Superior temporal gyrus (tissue), 1 donor: ENCODE data around the gene CCNK.

Experiments used
- DNase-seq: peaks from one replicate; pipeline ENCODE4 v3.0.0-alpha.2; 2016; ENCODE audit errors: extremely low spot score

Gene CCNK

DNA sequence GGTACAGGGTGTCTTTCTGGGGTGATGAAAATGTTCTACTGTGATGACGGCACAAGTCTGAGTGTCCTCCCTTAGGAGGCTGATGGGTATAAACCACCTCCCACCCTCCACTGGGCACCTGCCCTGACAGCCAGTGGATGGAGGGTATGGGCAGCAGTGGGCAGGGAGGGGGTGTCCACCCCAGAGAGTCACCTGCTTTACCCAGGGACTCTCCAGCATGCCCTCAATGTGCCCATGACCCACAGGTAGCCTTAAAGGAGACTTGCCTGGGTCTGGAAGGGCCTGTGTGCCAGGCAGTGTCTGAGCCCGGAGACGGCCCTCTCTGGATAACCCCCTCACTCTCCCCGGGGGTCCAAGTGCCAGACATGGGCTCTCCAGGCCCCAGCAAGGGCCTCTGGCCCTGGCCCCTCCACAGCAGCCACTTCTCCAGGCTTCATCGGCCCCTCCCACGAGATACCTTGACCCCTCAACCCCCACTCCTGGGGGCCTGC lies 38.8 kb downstream of the CCNK start:
- no peak for DNase-seq

DNA sequence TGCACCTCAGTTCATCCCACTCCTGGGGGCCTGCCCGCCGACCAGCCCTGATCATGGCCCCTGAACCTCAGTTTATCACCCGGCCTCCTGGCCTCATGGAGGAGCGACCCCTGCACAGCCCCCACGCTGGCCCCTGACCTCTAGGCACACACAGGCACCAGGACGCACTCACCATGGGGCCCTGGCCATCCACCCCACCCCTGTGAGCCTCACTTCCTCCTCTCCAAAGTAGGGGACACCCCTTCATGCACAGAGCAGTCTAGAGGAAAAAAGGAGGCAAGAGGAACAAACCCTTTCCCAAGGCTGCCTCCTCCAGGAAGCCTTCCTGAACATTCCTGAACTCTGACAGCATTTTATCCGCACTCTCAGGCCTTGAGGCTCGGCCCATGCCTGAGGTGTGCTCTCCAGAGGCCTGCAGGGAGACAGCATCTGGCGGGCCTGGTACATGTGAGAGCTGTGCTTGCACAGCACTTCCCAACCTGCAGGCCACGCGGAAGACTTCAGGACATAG lies 39.4 kb downstream of the CCNK start:
- DNase-seq, result no peak

DNA sequence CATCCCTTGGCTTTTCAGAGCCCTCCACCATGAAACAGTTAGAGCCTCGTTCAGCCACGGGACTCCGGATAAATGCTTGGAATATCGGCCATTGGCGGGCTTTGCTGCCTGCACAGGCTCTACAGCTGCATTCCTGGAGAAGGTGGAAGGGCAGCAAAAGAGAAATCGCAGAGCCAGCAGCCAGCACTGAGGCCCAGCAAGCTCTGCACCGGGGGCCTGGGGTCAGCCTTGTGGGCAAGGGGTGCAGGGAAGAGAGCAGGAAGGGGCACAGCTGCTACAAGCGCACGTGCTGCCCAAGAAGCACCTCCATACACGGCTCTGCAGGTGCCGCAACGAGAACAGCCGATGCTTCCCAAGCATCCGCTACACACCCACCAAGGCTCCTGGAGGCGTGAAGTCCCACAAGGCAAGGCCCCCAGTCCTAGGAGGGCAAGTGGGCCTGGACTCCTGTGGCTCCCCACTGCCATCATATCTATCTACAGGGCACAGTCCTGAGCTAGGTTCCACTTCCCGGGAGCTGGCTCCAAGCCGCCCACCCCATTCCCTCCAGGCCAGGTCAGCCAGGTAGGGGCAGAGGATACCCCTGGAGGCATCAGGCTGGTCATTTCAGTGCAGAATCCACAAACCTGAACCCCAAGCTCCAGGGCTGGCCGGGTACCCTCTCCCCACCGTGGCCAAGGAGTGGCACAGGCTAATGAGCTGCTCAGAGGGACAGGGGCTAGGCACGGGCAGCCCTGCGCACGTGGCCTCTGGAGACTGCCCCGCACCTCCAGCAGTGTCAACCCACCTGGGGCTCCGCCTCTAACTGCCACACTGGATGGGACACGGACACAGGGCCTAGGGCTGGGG lies 40.2 kb downstream of the CCNK start:
- no peak for DNase-seq

DNA sequence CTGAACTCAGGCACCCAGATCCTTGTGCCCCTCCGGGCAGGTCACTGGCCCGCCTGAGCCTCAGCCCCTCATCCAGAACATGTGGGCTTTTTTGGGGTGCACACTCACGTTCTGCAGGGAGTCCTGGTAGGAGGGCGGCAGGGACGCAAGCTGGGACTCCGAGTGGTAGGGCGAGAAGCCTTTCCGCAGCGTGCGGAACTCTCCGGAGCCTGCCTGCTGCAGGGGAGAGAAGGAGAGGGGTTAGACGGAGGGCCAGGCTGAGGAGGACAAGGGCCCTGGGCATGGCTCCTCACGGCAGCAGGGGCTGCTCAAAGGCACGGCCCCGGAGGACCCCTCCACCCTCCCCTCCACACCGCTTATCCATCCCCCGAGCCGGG lies 40.8 kb downstream of the CCNK start:
- DNase-seq, result no peak

DNA sequence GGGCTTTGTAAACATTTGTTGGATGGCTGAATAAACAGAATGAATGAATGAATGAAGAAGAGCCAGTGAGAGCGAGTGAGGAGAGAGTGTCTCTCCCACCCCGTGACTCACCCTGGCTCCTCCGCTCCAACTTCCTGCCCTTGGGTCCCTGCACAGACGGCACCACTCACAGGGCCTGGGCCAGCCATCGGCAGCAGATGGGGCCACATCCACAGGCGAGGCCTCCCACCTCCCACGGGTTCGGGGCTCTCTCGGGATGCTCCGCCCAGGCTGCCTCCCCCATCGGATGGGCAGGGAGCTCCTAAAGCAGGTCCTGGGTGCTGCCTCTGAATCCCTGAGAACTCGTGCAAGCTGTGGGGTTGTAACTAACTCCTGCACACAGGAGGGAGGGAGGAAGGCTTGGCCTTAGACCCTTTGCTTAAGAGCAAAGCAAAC lies 41.3 kb downstream of the CCNK start:
- DNase-seq, result no peak

DNA sequence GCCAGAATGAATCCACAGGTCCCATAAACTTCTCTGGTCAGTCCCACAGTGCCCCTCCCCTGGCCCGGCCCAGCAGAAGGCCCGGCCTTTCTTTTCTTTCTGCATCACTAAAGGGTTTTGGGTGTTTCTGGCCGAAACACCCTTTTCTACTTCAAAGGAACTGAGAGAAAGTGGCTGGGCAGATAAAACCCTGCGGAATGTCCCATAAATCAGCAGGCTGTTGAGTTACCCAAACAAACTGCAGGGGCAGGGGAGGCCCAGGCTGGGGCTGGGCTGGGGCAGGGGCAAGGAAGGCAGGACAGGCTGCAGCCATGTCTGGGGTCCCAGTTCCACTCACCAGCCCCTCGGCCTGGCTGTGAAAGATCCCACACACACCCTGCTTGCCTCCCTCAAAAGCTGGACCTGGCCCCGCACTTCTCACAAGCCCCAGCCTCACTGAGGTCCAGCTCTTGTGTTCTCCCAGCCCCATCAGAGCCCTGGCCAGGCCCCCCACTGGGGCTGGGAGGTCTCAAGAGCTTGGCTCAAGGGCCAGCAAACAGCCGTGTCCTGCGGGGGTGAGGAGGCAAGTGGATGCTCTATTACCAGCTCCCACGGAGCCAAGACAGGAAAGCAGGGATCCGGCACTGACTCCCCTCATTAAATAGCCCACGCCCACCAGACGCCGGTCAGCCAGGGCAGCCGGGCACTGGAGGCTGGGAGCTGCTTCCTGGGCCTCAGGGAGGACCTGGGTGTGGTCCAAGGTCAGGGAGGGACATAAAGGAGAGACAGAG lies 41.9 kb downstream of the CCNK start:
- no peak for DNase-seq

DNA sequence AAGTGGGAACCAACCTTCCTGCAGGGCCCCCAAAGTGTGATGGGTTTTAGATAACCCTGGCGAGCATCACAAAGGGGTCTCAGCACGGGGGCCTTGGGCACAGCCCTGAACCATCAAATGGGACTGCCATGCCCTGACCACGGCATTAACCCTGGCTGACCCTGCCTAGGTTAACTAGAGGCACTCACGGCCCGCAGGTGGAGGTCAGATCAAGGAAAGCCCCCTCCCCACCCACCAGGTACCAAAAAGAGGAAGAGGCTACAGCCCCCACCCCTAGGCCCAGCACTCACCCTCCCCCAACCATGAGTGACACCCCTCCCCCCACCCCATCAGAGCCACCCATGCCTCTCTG lies 42.5 kb downstream of the CCNK start:
- DNase-seq, result no peak

DNA sequence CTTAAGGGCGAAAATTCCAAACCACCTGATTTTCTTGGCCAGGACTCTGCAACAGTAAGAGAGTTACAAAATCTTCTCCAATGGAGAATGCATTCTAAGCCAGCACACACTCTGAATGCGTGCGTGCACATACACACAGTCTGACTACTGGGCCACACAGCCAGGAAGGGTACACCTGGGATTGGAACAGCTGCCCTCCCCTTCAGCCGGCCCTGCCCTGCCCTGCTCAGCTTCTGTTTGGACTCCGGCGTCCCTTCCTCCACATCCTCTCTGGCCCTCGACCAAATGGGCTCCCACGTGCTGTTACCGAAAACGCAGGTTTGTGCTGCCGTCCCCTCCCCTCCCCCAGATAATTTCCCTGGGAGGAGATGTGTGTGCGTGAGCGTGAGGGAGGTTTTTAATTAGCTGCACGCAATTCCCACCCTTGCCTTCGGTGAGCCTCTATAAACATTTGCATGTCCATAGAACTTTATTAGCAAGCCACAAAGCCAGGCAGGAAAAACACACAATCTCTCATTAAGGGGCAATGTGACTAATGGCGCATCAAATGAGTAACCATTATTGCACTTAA lies 43.0 kb downstream of the CCNK start:
- DNase-seq, result no peak

DNA sequence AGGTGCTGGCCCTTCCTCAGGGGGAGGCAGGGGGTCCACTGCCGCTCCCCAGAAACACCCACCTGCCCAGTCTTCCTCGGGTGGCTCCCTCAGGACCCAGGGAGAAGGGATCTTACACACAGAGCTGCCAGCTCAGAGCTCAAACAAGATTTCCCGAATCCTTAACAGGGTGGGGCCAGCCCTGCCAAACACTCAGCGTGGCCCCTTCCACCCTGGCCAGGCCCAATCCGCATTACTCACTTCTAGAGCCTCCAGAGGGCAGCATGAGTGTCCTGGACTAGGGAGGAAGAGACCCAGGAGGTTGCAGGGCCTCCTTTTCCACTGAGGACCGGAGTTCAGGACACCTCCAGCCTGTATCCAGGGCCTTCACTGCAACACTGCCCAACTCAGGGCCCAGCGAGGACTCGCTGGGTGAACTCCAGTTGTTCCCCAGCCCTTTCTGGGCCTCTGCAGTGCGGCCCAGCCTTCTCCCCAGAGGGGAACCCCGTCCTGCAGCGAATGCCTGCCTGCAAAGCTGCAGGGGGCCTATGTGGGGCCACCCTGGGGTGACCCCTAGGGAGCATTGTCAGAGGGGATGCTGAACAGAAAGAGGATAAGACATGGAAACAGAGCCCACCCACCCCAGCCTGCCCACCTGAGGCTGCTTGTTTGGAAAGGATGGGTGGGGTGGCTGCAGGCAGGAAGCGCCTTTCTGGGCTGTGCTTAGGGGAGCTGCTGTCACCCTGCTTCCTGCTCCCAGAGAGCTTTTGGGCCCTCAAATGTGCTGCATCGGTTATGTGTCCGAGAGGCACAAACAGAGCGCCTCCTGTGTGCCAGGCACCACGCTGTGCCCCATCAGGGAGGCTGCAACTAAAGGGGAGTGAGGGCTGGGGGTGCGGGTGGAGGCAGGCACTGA lies 43.8 kb downstream of the CCNK start:
- no peak for DNase-seq

DNA sequence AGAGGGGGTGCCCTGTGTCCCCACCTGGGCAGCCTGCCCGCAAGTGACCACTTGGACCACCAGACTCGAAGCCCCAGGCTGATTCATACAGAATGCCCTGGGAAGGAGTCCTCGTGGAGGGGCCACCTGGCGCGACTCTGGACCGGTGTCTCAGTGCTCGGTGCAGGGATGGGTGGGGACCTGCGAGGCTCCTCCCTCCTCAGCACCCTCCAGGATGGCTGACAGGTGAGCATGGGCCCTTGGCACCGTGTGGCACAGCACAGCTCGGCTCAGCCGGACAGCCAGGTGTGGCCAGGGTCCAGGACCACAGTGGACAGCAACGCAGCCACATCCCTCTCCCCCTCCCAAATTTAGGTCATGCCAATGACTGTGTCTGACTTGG lies 44.5 kb downstream of the CCNK start:
- DNase-seq, result no peak

DNA sequence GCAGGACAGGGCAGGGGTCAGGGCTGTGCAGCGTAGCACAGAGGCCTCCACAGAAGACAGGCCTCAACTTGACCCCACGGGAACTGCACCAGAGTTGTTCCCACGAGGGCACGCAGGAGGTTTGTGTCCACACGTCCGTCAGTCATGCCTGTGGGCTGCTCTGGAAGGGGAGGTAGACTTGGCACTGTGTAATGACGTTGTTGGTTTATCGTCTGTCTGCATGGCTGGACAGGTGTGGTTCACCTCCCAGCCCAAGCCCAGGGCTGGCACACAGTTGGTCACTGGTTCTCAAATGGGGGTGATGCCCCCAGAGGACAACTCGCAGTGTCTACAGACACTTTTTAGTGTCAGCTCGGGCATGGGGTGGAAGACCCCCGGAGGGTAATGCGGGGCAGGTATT lies 45.8 kb downstream of the CCNK start:
- DNase-seq, result no peak

DNA sequence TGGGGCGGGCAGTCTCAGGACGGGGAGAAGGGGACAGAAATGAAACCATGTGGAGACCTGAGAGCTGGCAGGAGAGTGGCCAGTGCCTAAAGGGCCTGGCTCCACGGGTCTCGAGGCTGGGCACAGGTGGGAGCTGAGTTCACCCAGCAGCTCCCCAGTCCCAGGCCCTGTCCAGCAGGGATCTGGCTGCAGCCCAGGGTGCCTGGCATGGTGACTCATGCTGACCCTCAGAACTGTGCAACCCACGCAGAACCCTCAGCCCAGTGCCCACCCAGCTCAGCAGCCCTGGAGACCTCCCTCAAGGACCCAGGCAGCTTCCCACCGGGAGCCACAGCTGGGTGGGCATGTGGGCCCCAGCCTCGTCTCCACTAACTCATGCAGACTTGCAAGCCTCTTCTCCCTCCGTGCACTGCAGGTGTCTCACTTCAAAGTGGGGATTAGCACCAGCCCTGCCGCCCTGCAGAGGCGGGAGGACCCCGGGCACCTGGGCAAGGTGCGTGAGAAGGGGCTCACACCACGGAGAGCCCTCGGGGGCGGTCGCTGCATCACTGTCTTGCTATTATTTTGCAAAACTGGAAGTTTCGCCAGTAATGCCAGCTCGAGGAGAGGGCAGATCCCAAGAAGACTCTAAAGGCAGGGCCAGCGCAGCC lies 46.3 kb downstream of the CCNK start:
- no peak for DNase-seq

DNA sequence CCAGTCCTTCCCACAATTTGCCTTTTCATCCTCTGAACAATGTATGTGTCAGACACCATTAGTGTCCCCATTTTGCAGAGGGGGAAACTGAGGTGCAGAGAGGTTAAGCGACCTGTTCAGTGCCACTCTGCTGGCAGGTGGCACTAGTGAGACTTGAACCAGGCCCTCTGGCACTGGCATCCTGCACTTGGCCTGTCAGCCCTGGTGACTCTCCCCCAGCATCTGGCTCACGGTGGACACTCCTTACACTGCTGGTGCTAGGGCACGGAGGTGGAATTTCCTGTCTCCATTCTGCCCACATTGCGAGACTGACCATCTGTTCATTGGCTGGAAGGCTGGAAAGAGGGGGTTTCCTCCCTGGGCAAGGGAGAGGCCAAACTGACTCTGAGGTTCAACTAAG lies 48.7 kb downstream of the CCNK start:
- DNase-seq, result no peak

DNA sequence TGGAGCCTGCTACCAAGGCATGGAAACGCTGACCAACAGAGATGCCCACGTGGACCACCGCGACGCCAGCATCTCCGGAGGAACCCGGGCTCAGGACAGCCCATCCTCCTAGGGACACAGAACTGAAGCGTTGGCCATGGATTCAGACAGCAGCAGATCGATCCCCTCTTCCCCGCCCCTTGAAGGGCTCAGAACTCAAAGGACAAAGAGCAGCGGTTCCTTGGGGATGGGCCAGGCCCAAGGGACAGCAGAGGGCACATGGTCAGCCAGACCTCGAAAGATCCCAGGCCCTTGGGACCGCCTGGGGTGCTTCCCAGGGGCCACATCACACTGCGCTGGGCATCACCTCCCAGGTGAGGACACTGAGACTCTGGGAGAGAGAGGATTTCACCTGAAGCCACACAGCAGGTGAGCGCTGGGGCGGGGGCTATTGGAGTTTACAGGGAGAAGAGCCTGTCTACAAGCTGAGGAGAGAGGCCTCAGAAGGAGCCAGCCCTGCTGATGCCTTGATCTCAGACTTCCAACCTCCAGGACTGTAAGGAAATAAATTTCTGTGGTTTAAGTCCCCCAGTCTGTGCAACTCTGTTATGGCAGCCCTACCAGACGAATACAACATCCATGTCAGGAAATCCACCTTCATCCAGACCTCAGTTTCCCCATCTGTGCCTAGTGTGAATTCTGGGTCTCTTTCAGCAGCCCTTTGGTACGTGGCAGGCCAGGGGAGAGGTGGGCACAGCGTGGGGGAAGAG lies 49.4 kb downstream of the CCNK start:
- no peak for DNase-seq

DNA sequence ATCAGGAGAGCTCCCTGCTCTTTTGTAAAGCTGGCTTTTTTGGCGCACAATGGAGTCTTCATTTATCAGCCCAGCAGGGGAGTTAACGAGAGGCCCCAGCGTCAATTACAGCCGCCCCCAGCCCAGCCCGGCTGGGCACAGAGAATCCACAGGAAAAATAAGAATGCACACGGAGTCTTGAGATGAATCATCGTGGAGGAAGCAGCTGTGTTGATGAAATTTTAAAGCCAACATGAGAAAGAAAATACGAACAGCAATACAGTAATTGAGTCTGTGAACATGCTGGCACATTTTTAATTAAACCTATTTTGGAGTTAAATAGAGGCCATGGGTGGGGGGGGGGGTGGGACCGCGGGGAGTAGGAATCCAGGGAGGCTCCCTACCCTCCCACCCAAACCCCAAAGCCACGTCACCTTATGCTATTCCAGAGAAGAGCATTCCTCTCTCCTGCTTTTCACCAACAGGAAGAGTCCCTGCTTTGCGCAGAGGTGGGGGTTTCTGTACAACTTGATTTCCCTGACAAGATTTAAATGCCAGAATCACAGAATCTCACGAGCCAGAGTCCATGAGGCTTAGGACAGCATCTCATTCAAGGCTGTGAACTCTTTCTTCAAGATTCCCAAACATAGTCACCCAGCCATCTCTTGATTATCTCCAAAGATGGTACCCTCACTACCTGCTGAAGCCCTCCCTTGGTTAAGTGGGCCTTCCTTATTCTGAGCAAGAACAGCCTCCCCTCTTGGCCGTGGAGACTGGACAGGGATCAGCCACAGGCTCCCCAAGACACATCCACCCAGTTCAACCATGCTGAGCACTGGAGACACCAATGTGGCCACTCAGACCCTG lies 50.3 kb downstream of the CCNK start:
- DNase-seq, result peak; percentile 16

DNA sequence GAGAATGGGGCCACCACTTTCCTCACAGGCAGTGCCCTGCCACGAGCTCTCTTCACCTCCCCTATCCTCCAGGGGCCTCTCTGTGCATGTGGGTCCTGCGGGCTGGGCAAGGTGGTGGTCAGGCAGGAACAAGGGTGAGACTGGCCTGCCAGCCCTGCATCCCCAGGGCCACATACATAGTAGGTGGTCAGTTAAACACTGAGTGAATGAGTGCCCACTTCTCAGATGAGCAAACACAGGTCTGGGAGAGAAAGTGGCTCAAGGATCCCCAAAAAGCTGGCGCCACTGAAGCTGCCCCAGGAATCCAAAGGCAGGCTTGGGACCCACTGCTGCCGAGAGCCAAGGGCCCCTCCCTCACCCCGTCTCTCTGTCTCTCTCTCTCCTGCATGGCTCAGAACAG lies 51.1 kb downstream of the CCNK start:
- no peak for DNase-seq

DNA sequence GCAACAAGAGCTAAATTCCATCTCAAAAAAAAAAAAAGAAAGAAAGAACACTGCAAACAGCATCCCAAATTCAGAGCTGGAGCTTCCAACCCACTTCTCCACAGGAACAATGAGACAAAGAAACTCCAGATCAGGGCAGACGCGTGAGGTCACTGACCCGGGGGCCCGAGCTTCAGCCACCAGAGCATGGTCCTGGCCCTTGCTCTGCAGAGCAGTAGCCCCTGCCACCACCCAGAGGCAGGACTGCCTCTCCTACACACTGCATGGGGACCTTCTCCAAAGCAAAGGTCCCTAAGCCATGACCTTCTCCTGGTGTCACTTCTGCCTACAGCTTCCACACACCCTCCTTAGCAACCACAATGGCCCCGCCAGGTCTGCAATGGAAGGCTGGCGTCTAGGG lies 53.1 kb downstream of the CCNK start:
- no peak for DNase-seq

DNA sequence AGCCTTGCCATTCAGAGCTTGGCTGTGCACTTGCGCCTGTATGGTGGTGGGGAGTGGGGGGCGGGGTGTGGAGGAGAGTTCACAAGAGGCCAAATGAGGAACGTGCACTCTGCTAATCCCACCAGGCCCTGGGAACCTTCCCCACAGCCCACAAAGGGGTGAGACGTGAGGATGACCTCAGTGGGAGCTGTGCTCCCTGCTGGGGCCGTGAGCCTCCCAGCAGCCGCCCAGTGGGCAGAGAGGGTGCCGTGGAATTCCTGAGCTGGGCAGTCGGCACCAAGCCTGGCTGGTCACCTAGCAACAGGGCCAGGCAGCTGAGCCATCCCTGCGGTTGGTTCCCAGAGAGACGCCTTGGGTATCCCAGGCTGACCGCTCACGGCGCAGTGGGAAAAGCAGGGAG lies 53.7 kb downstream of the CCNK start:
- peak; percentile 52 for DNase-seq

DNA sequence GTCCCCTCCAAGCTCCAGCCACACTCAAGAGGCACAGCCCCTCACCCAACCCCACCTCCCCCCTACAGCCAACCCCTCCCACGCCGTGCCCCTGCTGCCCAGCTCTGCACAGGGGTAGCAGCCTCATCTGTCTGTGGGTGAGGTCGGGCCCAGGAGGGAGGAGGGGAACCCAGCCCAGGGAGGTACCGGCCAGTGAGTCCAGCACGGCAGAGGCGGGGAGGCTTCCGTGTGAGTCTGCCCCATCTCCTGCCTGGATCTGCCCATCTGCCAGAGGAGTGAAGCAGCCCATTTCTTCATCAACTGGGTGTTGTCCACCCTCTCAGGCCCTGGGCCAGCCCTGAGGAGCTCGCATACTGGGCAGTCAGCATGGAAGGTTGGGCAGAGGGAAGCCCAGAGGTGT lies 54.2 kb downstream of the CCNK start:
- DNase-seq, result no peak
